ENCODE data around the gene AVEN. TPM values are rescaled to one million over a fixed set of nuclear protein-coding genes. Genes with fewer than 3 reads are reported as not detected.
"Not testable (repeated sequence)": the region's sequence is repeated elsewhere in the genome, so short reads cannot be mapped to it uniquely, and the experiment has no call there.

Gene AVEN
- total RNA-seq, 6 experiments from 2014 or later: 24.9 to 33.6 (median 27.1) TPM

GRCh38 chr15:34059476-34059875 is 20.5 kb upstream of the AVEN start:
- H3K36me3 Mint-ChIP-seq (ENCODE audit: low read depth): no peaks in the 10 kb centered on the region
- no peaks in the 10 kb centered on the region for H3K9me3 Mint-ChIP-seq
- peaks cover 29% of the 10 kb centered on the region for H3K4me1 Mint-ChIP-seq (ENCODE audit: low read depth)
- no peak for TF ChIP-seq CTCF (IDR thresholded peaks at IDR 0.05)
- H3K27me3 Mint-ChIP-seq (ENCODE audit: insufficient read depth): no peaks in the 10 kb centered on the region; the same call in 1 of the 2 replicates
- DNase-seq: no peak
- no peak overlapping the region for H3K27ac Mint-ChIP-seq
- H3K4me3 Mint-ChIP-seq: no peak overlapping the region

GRCh38 chr15:34056911-34057310 is 17.9 kb upstream of the AVEN start:
- DNase-seq: no peak
- peaks cover 6% of the 10 kb centered on the region for H3K9me3 Mint-ChIP-seq
- no peak for TF ChIP-seq CTCF (IDR thresholded peaks at IDR 0.05)
- H3K4me1 Mint-ChIP-seq (ENCODE audit: low read depth): peaks cover 29% of the 10 kb centered on the region
- H3K4me3 Mint-ChIP-seq: peak overlapping the region; percentile 72; the same call in 1 of the 2 replicates
- peaks cover 9% of the 10 kb centered on the region; the same call in 1 of the 2 replicates for H3K36me3 Mint-ChIP-seq (ENCODE audit: low read depth)
- H3K27me3 Mint-ChIP-seq (ENCODE audit: insufficient read depth): no peaks in the 10 kb centered on the region; the same call in 1 of the 2 replicates
- peak overlapping the region; percentile 83 for H3K27ac Mint-ChIP-seq

DNA sequence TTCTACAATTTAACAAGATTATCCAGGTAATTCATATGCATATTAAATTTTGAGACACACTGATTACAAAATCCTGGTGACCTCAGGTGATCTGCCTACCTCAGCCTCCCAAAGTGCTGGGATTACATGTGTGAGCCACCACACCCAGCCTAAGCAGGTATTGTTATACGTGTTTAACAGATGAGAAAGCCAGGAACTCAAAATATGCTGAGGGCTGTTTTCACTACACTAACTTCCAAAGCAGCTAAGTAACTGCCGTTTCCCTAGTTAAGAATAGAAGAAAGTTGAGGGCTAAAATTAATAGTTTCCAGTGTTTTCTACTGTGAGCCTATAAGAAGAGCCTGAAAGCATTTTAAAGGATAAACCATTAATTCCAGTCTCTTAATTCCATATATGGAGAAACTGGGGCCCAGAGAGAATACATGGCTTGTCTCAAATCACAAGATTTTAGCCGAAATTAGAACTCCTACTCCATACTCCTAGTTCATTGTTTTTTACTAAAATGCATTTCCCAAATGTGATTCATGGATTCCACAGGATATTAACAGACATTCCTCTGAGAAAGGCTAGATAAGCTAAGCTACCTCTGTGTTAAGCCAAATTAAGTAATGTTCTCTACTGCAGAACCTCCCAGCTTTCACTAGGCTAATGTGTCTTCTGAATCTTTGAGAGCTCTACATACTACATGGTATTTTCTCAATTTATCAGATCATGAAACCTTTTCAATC is 17.0 kb upstream of the AVEN start:
- DNase-seq: peak; percentile 69
- Mint-ChIP-seq H3K27ac (peak overlapping the region; percentile 83), H3K4me3 (peak overlapping the region; percentile 72), H3K36me3 (ENCODE audit: low read depth) (peaks cover 17% of the 10 kb centered on the region), H3K4me1 (ENCODE audit: low read depth) (peaks cover 29% of the 10 kb centered on the region), H3K9me3 (peaks cover 15% of the 10 kb centered on the region), H3K27me3 (ENCODE audit: insufficient read depth) (peaks cover 3% of the 10 kb centered on the region)
- no peak for TF ChIP-seq CTCF (IDR thresholded peaks at IDR 0.05)

DNA sequence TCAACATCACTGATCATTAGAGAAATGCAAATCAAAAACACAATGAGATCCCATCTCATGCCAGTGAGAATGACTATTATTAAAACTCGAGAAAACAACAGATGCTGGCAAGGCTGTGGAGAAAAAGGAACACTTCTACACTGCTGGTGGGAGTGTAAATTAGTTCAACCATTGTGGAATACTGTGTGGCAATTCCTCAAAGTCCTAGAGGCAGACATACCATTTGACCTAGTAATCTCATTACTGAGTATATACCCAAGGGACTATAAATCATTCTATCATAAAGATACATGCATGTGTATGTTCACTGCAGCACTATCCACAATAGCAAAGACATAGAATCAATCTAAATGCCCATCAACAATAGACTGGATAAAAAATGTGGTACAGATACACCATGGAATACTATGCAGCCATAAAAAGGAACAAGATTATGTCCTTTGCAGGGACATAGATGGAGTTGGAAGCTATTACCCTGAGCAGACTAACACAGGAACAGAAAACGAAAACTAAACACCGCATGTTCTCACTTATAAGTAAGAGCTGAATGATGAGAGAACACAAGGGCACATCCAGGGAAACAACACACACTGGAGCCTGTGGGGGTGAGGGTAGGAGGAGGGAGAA is 15.2 kb upstream of the AVEN start:
- no peak for DNase-seq
- Mint-ChIP-seq H3K9me3 (peaks cover 30% of the 10 kb centered on the region), H3K27me3 (ENCODE audit: insufficient read depth) (peaks cover 4% of the 10 kb centered on the region), H3K4me1 (ENCODE audit: low read depth) (peaks cover 28% of the 10 kb centered on the region), H3K27ac (no peak overlapping the region), H3K4me3 (no peak overlapping the region), H3K36me3 (ENCODE audit: low read depth) (peaks cover 31% of the 10 kb centered on the region)
- TF ChIP-seq CTCF (IDR thresholded peaks at IDR 0.05): no peak

DNA sequence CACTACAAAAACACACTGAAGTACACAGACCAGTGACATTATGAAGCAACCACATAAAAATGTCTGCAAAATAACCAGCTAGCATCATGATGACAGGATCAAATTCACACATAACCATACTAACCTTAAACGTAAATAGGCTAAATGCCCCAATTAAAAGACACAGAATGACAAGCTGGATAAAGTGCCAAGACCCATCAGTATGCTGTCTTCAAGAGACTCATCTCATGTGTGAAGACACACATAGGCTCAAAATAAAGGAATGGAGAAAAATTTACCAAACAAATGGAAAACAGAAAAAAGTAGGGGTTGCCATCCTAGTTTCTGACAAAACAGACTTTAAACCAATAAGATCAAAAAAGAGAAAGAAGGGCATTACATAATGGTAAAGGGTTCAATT is 11.4 kb upstream of the AVEN start:
- peaks cover 32% of the 10 kb centered on the region for H3K9me3 Mint-ChIP-seq
- H3K4me1 Mint-ChIP-seq (ENCODE audit: low read depth): peaks cover 23% of the 10 kb centered on the region
- H3K36me3 Mint-ChIP-seq (ENCODE audit: low read depth): peaks cover 33% of the 10 kb centered on the region
- H3K27ac Mint-ChIP-seq; DNase-seq; H3K4me3 Mint-ChIP-seq; H3K27me3 Mint-ChIP-seq (ENCODE audit: insufficient read depth): not testable (repeated sequence)

DNA sequence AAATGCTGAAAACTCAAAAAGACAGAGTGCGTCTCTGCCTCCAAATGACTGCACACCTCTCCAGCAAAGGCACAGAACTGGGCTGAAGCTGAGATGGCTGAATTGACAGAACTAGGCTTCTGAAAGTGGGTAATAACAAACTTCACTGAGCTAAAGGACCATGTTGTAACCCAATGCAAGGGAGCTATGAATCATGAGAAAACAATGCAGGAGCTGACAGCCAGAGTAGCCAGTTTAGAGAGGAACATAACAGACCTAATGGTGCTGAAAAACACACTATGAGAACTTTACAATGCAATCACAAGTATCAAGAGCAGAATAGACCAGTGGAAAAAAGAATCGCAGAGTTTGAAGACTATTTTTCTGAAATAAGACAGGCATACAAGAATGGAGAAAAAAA is 10.1 kb upstream of the AVEN start:
- Mint-ChIP-seq H3K27ac (0 out of 2 replicates have a peak overlapping the region, but pooled peaks have one; percentile 0), H3K27me3 (ENCODE audit: insufficient read depth) (peaks cover 4% of the 10 kb centered on the region; the same call in 1 of the 2 replicates), H3K4me1 (ENCODE audit: low read depth) (peaks cover 26% of the 10 kb centered on the region), H3K4me3 (peak overlapping the region; percentile 1; the same call in 1 of the 2 replicates), H3K9me3 (peaks cover 32% of the 10 kb centered on the region), H3K36me3 (ENCODE audit: low read depth) (peaks cover 33% of the 10 kb centered on the region)
- peak; percentile 78 for DNase-seq
- no peak for TF ChIP-seq CTCF (IDR thresholded peaks at IDR 0.05)
